ENCODE results near the gene ADGRV1.
"Not testable (repeated sequence)": the region's sequence is repeated elsewhere in the genome, so short reads cannot be mapped to it uniquely, and the experiment has no call there.

ADGRV1 gene

DNA sequence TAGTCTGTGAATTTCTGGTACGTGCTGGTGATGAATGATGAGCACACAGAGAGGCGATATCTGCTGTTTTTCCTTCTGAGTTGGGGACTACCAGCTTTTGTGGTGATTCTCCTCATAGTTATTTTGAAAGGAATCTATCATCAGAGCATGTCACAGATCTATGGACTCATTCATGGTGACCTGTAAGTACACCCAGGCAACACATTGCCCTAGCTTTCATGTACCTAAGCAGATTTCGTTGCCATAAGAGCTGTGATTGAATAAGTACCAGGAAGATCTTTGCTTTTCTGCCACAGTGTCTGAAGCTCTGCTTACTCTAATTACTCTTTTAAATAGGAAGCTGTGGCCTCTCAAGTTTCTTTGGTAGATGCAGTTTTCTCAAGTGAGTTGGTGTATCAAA lies 426.7 kb downstream of the ADGRV1 start:
- DNase-seq (ENCODE audit: low read depth in 2 of 2), result no peak

DNA sequence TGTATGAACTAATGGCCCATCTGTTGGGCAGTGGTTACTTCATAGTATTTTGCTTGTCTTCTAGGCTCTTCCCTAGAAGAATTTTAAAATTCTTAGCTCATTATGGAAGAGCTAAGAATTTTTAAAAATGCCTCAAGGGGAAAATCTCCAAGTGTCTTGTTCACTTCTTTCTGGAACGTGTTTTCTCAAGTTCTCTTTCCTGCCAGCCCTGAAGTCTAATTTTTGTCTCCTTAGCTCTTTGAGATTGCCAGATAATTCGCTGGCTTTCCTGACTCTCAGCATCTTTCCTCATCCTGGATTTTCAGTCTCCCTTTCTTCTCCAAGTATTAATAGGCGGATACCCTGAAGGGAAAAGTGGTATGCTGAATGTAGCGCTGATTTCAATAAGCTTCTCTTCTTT lies 429.1 kb downstream of the ADGRV1 start:
- no peak for DNase-seq (ENCODE audit: low read depth in 2 of 2)

DNA sequence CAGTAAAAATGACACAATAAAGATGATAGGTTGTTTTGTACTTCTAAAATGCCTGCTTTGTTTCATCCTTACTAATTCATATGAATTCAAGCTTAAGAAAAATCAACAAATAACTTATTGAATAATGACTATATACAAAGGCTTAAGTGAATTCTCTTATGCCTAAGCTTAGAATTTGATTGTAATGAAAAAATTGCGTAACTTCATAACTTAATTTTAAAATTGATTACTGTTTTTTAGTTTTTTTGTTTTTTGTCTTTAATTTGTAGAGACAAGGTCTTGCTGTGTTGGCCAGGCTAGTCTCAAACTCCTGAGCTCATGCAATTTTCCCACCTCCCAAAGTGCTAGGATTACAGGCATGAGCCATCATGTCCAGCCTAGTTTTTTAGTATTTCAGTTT lies 432.6 kb downstream of the ADGRV1 start:
- no peak for DNase-seq (ENCODE audit: low read depth in 2 of 2)

DNA sequence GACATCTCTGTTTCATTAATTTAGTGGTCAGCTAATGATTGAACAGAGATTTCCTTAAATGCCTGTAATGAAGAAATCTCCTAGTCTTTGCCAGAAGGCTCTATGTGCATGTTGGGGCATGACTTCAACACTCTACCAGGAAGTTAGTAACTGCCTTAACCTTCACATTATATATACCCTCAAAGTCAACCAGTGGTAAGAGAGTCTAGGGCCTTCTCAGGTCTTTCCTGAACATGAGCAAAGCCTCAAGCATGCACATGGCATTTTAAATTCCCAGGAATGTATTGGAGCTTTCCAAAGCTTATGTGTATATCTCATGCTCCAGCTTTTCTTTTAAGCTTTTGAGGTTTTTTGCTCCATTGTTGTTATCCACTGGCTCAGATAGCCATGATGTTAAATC lies 436.2 kb downstream of the ADGRV1 start:
- DNase-seq (ENCODE audit: low read depth in 2 of 2), result no peak

DNA sequence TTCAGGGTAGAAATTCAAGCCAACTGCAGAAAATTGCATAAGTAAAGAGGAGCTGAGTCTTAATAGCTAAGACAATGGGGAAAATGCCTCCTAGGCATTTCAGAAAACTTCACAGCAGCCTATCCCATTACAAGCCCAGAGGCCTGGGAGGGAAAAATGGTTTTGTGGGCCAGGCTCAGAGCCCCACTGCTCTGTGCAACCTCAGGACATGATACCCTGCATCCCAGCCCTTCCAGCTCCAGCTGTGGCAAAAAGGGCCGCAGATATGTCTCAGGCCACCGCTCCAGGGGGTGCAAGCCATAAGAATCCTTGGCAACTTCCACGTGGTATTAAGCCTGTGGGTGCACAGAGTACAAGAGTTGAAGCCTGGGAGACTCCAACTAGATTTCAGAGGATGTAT lies 437.5 kb downstream of the ADGRV1 start:
- no peak for DNase-seq (ENCODE audit: low read depth in 2 of 2)

DNA sequence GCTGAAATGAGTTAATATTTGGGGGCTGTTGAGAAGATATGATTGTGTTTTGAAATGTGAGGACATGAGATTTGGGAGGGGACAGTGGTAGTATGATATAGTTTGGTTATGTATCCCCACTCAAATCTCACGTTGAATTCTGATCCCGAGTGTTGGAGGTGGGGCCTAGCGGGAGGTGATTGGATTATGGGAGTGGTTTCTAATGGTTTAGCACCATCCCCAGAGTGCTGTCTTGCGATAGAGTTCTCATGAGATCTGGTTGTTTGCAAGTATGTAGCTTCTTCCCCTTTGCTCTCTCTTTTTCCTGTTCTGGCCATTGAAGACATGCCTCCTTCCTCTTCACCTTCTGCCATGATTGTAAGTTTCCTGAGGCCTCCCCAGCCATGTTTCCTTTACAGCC lies 438.5 kb downstream of the ADGRV1 start:
- DNase-seq (ENCODE audit: low read depth in 2 of 2), result no peak

DNA sequence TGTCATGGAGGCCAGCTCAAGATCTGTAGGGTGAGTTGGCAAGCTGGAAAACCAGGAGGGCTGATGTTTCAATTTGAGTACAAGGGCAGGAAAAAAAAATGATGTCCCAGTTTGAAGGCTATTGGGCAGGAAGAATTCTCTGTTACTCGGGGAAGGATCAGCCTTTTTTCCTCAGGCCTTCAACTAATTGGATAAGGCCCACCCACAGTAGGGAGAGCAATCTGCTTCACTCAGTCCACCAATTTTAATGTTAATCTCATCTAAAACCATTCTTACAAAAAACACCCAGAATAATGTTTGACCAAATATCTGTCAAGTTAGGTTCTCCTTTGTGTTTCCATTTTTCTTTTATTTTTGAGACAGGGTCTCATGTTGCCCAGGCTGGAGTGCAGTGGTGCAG lies 442.1 kb downstream of the ADGRV1 start:
- no peak for DNase-seq (ENCODE audit: low read depth in 2 of 2)

DNA sequence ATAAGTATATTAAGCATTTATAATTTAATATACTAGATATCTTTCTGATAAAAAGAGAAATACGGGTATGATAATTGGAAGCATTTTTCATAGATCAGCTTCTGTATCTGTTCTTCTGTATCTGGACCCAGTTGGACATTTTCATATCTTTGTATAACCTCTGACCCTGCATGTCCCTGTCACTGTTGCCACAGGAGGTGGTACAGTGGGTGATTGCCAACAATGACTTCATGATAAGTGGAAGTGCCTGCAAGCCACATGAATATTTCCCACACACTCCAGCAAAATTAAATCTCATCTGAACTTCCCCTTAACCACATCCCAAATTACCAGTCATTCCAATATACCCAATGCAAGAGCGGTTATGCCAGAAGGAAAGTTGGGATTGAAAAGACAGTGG lies 448.1 kb downstream of the ADGRV1 start:
- no peak for DNase-seq (ENCODE audit: low read depth in 2 of 2)

DNA sequence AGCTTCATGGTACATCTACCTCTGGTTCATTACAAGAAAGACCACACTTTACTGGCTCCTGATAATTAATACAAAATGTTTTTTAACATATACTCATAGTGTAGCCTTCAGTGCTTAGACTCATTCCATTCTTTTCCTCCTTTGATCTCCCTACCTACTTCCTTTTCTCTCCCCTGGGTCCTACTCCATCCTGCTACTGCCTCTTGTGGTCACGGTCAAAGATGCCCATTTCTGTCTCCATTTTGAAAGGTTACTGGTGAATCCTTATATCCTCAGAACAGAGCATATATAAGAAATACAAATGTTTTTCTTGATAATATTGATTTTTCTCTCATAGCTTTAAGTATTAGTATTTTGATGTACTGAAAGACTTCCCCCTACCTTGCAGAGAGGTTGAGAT lies 448.7 kb downstream of the ADGRV1 start:
- DNase-seq (ENCODE audit: low read depth in 2 of 2), result no peak

DNA sequence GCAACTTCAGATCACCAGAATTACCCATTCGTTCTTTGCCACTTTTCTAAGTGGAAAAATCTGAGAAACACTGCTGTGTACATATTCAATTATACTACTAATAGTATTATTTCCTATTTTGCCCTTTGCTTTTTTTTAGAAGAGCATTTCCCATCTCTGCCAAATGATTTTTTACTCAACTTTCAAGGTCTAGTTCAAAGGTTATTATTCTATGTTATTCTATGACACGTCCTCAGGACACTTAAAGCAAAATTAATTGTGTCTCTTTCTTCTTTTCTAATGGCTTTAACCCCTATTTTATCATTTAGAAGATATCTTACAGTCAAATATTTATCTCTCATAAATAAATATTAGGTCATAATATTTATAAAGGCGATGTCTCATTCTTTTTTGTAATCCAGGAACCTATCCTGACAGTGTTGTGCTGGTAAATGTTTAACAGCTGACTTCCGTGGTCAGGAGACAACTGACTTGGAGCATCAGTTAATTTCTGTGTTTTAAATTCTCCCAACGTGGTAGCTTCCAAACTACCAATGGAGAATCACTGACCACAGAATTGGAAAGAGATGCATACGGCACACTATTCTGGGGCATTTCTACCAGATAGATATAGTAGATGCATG lies 449.3 kb downstream of the ADGRV1 start:
- DNase-seq (ENCODE audit: low read depth in 2 of 2), result no peak

DNA sequence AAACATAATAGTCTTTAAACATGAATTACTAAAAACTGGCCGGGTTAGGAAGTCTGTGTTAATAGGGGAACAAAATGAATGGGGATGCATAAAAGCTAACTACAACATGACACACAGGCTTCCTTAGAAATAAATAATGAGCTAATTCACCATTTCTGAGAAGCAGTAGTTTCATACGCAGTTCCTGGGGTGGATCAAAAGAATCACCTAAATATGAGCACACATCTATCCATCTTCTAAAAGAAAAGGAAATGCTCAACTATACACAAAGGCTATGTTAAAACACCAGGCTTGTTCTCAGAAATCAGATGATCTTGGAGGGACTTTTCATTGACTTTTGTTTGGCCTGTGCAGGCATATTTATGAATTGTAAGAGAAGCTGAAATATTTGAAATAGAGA lies 451.5 kb downstream of the ADGRV1 start:
- DNase-seq (ENCODE audit: low read depth in 2 of 2), result no peak

DNA sequence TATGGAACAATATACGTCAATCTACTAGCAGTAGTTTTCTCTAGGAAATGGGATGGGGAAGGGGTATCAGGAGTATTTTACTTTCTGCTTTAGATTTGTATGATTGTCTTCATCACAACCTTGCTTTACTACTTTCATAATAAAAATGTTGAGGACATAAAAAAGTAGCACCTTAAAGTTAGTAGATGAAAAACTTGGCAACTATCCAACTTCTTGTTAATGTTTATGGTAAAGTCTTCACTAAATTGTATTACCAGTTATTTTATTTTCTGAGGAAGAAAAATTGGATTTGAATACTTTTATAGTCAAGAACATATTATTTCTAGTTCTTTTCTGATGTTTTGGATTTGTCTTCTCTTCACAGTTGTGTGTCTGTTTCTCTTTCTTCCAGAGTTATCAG lies 452.4 kb downstream of the ADGRV1 start:
- no peak for DNase-seq (ENCODE audit: low read depth in 2 of 2)

DNA sequence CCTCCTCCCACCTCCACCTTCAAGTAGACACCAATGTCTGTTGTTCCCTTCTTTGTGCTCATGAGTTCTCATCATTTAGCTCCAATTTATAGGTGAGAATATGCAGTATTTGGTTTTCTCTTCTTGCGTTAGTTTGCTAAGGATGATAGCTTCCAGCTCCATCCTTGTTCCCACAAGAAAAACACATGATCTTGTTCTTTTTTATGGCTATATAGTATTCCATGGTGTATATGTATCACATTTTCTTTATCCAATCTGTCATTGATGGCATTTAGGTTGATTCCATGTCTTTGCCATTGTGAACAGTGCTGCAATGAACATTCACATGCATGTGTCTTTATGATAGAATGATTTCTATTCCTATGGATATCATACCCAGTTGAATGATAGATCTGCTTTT lies 454.3 kb downstream of the ADGRV1 start:
- not testable (repeated sequence) for DNase-seq (ENCODE audit: low read depth in 2 of 2)

DNA sequence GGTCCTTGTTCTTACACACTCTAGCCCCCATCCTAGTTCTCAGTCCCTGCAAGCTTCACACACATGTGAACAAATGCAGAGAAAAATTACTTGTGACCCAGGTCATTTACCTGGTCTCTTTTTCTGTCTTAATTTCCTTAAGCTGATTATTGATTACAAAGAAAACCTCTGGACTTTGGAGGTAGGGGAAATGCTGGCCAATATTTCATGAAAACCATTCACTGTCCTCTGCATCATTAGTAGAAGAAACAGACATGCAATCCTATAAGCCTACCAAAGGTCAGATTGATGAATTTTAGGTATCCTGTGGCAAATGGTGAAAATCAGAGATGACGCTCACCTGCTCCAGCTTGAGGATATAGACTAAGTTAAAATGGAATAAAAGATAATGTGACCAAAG lies 457.7 kb downstream of the ADGRV1 start:
- DNase-seq (ENCODE audit: low read depth in 2 of 2), result no peak

DNA sequence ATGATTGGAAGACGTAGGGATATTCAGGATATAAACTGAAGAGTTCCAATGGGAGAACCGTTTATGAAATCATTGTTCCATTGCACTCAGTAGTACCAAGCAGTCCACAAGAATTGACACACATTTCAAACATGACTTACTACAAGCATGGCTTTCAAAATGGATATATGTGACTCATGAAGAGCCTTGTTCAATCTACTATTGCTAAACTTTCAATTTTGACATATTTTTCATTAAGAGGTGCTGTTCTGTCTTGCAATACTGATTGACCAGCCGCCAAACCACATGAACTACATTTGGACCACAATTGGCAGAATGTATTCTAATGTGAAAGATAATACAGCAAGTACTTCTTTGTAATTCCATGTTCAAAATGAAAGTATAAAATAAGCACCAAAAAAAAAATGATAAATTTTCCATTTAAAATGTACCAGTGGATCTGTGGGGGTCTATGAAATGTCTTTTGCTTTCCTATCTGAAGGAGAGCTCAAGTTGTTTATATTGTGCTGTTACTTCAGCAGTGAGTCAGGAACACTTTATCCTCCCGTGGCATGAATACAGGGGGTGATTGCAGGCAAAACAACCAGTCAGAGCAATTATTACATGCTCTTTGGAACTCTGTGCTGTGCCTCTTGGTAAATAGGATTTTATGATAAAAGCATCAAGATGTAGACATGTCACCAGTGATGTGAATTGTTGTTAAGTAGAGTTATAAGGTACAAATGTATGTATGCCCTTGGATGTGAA lies 458.5 kb downstream of the ADGRV1 start:
- DNase-seq (ENCODE audit: low read depth in 2 of 2), result no peak

DNA sequence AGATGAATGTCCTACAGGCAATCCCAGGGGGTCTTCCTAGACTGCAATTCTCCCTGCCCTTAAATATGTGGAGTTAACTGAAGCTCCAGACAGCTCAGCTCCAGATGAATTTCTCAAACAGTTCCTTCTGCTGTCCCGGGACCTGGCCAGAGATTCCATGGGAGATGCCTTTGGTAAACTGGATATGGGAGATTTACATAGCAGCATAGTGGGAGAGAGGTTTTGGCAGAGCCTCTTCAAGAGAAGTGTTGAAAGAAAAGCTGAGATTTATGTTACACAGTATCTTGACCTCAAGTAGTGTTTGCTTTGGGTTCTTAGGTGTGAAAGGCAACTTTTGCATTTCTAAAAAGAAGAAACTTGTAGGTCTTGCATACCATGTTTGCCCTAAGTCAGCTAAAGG lies 459.6 kb downstream of the ADGRV1 start:
- no peak for DNase-seq (ENCODE audit: low read depth in 2 of 2)

DNA sequence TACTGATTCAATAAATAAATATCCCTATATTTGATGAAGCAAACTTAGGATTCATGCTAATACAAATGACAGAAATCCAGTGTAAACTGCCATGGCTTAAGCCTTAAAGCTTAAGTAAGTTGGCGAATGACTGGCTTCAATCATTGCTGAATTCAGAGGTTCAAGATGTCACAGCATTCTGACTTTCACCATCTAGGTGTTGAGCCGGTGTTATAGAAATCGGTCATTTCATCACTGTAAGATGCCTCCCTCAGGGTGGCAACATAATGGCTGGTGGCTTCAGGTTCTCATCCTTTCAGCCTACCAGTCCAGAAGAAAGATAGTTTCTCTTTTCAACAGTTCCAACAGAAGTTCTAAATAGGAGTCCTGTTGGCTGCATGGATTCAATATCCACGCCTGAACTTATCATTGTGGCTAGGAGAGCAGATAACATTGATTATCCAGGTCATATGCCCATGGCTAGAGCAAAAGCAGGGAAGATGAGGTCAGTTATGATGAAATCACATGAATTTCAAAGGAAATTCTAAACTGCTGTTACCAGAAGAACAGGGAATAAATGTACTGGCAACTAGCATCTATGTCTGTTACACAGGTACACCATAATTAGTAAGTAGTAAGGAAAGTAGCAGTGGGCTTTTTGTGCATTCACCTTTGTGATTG lies 460.2 kb downstream of the ADGRV1 start:
- no peak for DNase-seq (ENCODE audit: low read depth in 2 of 2)

DNA sequence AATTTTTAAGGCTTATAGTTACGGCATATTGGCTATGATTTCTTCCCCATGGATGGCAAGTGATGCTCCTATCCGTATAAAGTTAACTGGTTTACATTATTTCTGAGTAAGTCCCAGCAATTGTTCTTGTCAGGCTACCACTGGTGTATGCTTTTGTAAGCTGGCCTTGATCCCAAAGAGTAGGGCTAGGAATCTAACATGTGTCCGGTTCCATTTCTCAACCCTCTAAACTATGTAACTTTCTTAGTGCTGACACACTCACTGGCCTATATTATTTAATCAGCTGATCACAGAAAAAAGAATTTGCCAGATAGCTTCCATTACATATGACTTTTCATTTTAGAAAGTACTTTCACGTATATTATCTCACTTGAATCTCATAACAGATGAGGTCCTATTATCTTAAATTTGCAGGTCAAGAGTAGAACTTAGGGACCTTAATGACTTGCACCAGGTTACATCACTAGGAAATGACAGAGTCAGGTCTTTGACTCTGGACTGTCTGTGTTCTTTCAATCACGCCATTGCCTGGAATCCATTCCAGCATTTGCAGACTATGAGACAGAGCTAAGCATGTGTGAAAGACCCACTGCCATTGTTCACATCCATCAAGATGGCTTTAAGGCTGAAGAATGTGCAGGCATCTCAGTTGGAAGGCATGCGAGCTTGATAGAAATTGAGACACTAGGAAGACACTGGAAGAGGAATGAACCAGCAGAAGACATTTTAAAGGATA lies 461.6 kb downstream of the ADGRV1 start:
- no peak for DNase-seq (ENCODE audit: low read depth in 2 of 2)

DNA sequence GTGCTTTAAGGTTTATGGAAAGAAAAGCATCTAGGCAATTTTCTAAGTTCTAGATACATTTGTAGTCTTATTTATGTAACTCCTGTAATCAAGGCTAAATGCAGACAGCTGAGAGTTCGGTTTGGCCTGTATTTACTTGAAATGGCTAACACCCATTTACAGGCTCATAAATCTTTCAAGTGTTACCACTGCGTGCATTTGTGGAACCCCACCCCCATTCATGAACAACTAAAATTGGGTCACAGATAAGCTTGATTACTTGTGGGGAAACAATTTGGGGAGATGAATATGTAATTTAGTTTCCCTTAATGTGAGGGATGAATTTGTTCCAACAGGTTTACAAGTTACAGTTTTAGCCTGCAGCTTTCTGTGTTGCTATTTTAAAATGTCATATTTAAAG lies 463.9 kb downstream of the ADGRV1 start:
- no peak for DNase-seq (ENCODE audit: low read depth in 2 of 2)

DNA sequence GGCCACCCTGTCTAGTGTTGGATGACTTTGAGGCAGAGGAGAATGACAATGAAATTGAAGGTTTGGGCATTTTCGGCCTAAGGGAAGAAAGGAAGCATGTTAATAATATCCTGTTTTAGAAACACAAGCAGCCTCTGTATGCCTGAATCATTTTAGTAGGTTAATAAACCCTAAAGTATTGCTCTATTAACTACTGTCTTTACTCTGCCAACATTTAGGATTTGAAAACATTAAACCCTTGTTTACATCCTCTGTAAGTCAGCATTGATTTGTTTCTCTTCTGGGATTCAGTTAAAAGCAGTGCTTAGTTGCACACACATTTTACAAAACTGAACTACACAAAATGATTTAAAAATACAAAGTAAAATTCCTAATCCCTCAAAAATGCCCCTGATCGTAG lies 465.6 kb downstream of the ADGRV1 start:
- DNase-seq (ENCODE audit: low read depth in 2 of 2), result no peak

DNA sequence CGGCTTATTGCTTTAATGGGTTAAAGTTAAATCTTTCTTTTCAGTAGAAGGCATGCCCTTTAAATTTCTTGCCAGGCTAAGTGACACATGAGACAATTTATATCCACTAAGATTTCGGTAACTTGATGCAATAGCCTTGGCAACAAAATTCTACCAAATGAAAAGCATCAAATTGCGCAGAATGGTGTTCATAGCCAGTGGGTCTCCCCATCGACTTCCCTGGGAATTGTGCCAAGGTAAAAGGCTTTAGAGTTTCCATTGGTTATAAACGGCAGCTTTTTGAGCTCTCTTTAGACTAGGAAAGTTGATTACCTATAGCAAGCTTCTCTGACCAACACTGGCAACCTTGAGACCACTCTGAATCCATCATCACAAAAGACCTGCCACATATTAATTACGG lies 466.1 kb downstream of the ADGRV1 start:
- no peak for DNase-seq (ENCODE audit: low read depth in 2 of 2)

DNA sequence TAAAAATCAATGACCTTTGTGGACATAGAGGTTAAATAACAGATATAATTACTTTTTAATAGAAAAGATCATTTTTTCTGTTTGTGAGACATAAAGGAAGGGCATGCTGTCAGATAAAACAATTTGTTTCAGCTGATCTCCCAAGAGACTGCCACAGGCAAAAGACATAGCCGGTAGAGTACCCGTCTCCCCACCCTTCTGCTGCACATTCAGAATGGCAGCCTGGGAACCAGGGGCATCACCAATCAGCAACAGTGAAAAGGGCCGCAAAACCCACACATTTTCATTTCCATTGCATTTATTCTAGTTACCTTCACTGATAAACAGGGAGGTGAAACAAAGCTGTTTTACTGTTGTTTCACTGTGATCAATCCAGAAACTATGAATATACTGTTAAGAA lies 466.9 kb downstream of the ADGRV1 start:
- DNase-seq (ENCODE audit: low read depth in 2 of 2), result no peak

DNA sequence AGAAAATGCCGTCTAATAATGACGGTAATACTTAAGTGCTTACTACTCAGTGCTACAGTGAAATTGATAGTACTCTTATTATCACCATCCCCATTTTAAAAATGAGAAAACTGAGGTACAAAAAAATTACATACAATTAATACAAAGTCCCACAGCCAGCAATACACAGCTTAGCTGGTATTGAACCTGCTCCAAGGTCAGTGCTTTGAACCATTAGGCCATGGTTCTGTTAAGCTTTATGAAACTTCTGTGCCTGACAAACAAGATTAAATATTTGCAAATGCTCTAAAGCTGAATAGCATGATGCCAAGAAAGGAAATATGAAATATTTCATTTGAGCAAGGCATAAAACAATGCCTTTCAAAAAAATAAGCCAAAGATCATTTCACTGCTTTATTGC lies 467.4 kb downstream of the ADGRV1 start:
- no peak for DNase-seq (ENCODE audit: low read depth in 2 of 2)
